ENCODE data around the gene CDCA4. TPM values are rescaled to one million over a fixed set of nuclear protein-coding genes. Genes with fewer than 3 reads are reported as not detected.

CDCA4 gene
- total and polyA plus RNA-seq, 2 experiments from 2014 or later = 24.0 to 27.5 TPM

GRCh38 chr14:105026802-105027563, 6.1 kb upstream of the CDCA4 start:
- Histone ChIP-seq H3K4me2 (ENCODE audit: unreplicated experiment) (no peak overlapping the region), H3K36me3 (ENCODE audit: low read depth) (no peaks in the 10 kb centered on the region), H3K27me3 (replicated peaks; ENCODE audit: insufficient read depth) (no peaks in the 10 kb centered on the region), H3K79me2 (ENCODE audit: insufficient read depth) (peaks cover 7% of the 10 kb centered on the region; the same call in 1 of the 2 replicates), H2AFZ (no peak overlapping the region), H3F3A (ENCODE audit: insufficient read depth) (peaks cover 59% of the 10 kb centered on the region), H3K9ac (no peak overlapping the region), H3K27ac (peak overlapping the region; percentile 62), H3K9me3 (ENCODE audit: low read depth) (no peaks in the 10 kb centered on the region), H3K4me1 (ENCODE audit: insufficient read depth) (peaks cover 48% of the 10 kb centered on the region), H3K4me3 (no peak overlapping the region), H4K20me1 (ENCODE audit: insufficient read depth) (no peaks in the 10 kb centered on the region), H3K9me2 (ENCODE audit: insufficient read depth) (no peaks in the 10 kb centered on the region)
- in situ Hi-C loops (cut with MboI) = no loop called here
- 19 to 20% methylated on average over 1 of the region's 1 CpG for WGBS, 2 experiments (ENCODE audit: low coverage in 1 of 2, low lambda C conversion rate in 2 of 2, missing lambda C conversion rate in 2 of 2)
- TF ChIP-seq EZH2phosphoT487 (IDR thresholded peaks at IDR 0.05; ENCODE audit: insufficient read depth, low read depth) = no peak
- no peak for TF ChIP-seq EZH2 (IDR thresholded peaks at IDR 0.05; ENCODE audit: insufficient read depth, poor library complexity, severe bottlenecking)
- DNase-seq = peak; percentile 46

DNA sequence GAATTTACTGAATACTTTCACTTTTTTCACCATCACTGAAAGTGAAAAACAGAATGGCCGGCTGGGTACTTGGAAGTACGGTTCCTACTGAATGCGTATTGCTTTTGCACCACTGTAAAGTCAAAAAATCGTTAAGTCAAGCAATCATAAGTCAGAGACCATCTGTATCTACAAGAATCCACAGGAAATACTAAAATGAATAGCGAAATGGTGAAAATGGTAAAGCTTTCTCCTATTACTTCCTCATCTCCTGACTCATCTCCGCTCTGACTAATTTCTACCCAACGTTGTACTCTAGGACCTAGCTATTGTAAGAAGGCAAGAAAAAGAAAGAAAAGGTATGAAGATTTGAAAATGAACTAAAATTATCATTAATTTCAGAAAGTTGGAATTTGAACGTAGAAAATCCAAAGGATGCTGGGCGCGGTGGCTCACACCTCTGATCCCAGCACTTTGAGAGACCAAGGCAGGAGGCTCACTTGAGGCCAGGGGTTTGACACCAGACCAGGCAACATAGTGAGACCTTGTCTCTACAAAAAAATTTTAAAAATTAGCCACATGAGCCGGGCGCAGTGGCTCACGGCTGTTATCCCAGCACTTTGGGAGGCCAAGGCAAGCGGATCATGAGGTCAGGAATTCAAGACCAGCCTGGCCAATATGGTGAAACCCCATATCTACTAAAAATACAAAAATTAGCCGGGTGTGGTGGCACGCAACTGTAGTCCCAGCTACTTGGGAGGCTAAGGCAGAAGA, 5.3 kb upstream of the CDCA4 start:
- Histone ChIP-seq H3K36me3 (ENCODE audit: low read depth) (no peaks in the 10 kb centered on the region), H3K9me2 (ENCODE audit: insufficient read depth) (no peaks in the 10 kb centered on the region), H2AFZ (no peak overlapping the region), H3K4me1 (ENCODE audit: insufficient read depth) (peaks cover 48% of the 10 kb centered on the region), H3K9ac (no peak overlapping the region; the same call in 1 of the 2 replicates), H3K79me2 (ENCODE audit: insufficient read depth) (peaks cover 13% of the 10 kb centered on the region), H3K4me3 (no peak overlapping the region), H3F3A (ENCODE audit: insufficient read depth) (peaks cover 64% of the 10 kb centered on the region), H3K27me3 (replicated peaks; ENCODE audit: insufficient read depth) (no peaks in the 10 kb centered on the region), H3K27ac (peak overlapping the region; percentile 94), H3K9me3 (ENCODE audit: low read depth) (no peaks in the 10 kb centered on the region), H4K20me1 (ENCODE audit: insufficient read depth) (no peaks in the 10 kb centered on the region), H3K4me2 (ENCODE audit: unreplicated experiment) (peak overlapping the region; percentile 18)
- peak; percentile 68 for DNase-seq
- in situ Hi-C loops (cut with MboI) = no loop called here
- TF ChIP-seq EZH2 (IDR thresholded peaks at IDR 0.05; ENCODE audit: insufficient read depth, poor library complexity, severe bottlenecking) = no peak
- no peak for TF ChIP-seq EZH2phosphoT487 (IDR thresholded peaks at IDR 0.05; ENCODE audit: insufficient read depth, low read depth)
- WGBS, 2 experiments (ENCODE audit: low coverage in 1 of 2, low lambda C conversion rate in 2 of 2, missing lambda C conversion rate in 2 of 2) = 78 to 81% methylated on average over 16 of the region's 16 CpGs

DNA sequence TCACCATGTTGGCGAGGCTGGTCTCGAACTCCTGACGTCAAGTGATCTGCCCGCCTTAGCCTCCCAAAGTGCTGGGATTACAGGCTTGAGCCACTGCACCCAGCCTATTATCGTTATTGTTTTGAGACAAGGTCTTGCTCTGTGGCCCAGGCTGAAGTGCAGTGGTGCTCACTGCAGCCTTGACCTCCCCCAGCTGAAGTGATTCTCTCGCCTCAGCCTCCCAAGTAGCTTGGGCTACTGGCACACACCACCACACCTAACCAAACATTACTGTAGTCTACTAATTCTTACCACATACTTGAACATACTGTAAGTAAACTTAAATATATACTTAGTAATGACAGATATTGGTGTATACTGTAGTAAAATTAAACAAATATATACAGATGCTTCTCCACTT, 4.5 kb upstream of the CDCA4 start:
- H3K9me3 ChIP-seq (ENCODE audit: low read depth) = no peaks in the 10 kb centered on the region
- H3K9me2 ChIP-seq (ENCODE audit: insufficient read depth) = no peaks in the 10 kb centered on the region
- no peaks in the 10 kb centered on the region for H3K27me3 ChIP-seq (replicated peaks; ENCODE audit: insufficient read depth)
- peak overlapping the region; percentile 94 for H3K27ac ChIP-seq
- H3K79me2 ChIP-seq (ENCODE audit: insufficient read depth) = peaks cover 17% of the 10 kb centered on the region
- H3F3A ChIP-seq (ENCODE audit: insufficient read depth) = peaks cover 64% of the 10 kb centered on the region
- in situ Hi-C loops (cut with MboI) = no loop called here
- no peak overlapping the region for H3K4me3 ChIP-seq
- H3K36me3 ChIP-seq (ENCODE audit: low read depth) = no peaks in the 10 kb centered on the region
- peaks cover 48% of the 10 kb centered on the region for H3K4me1 ChIP-seq (ENCODE audit: insufficient read depth)
- no peak overlapping the region for H2AFZ ChIP-seq
- peak overlapping the region; percentile 18 for H3K4me2 ChIP-seq (ENCODE audit: unreplicated experiment)
- H4K20me1 ChIP-seq (ENCODE audit: insufficient read depth) = no peaks in the 10 kb centered on the region
- H3K9ac ChIP-seq = peak overlapping the region; percentile 33
- TF ChIP-seq EZH2phosphoT487 (IDR thresholded peaks at IDR 0.05; ENCODE audit: insufficient read depth, low read depth) = no peak
- no peak for TF ChIP-seq EZH2 (IDR thresholded peaks at IDR 0.05; ENCODE audit: insufficient read depth, poor library complexity, severe bottlenecking)
- no peak for DNase-seq
- 97 to 99% methylated on average over 6 of the region's 6 CpGs for WGBS, 2 experiments (ENCODE audit: low coverage in 1 of 2, low lambda C conversion rate in 2 of 2, missing lambda C conversion rate in 2 of 2)

GRCh38 chr14:105023791-105024480, 3.1 kb upstream of the CDCA4 start:
- H3K4me2 ChIP-seq (ENCODE audit: unreplicated experiment) = peak overlapping the region; percentile 96
- 71 to 73% methylated on average over 4 of the region's 4 CpGs for WGBS, 2 experiments (ENCODE audit: low coverage in 1 of 2, low lambda C conversion rate in 2 of 2, missing lambda C conversion rate in 2 of 2)
- peaks cover 71% of the 10 kb centered on the region for H3F3A ChIP-seq (ENCODE audit: insufficient read depth)
- H4K20me1 ChIP-seq (ENCODE audit: insufficient read depth) = no peaks in the 10 kb centered on the region
- in situ Hi-C loops (cut with MboI) = no loop called here
- no peaks in the 10 kb centered on the region for H3K36me3 ChIP-seq (ENCODE audit: low read depth)
- H3K4me1 ChIP-seq (ENCODE audit: insufficient read depth) = peaks cover 55% of the 10 kb centered on the region
- DNase-seq = peak; percentile 78
- H3K9me3 ChIP-seq (ENCODE audit: low read depth) = no peaks in the 10 kb centered on the region
- peaks cover 31% of the 10 kb centered on the region for H3K79me2 ChIP-seq (ENCODE audit: insufficient read depth)
- no peak for TF ChIP-seq EZH2 (IDR thresholded peaks at IDR 0.05; ENCODE audit: insufficient read depth, poor library complexity, severe bottlenecking)
- no peak for TF ChIP-seq EZH2phosphoT487 (IDR thresholded peaks at IDR 0.05; ENCODE audit: insufficient read depth, low read depth)
- peak overlapping the region; percentile 94 for H3K27ac ChIP-seq
- H3K4me3 ChIP-seq = peak overlapping the region; percentile 37
- H3K9me2 ChIP-seq (ENCODE audit: insufficient read depth) = no peaks in the 10 kb centered on the region
- no peaks in the 10 kb centered on the region for H3K27me3 ChIP-seq (replicated peaks; ENCODE audit: insufficient read depth)
- H2AFZ ChIP-seq = no peak overlapping the region
- H3K9ac ChIP-seq = peak overlapping the region; percentile 54
